ENCODE data around the gene FNDC10. TPM values are rescaled to one million over a fixed set of nuclear protein-coding genes. Genes with fewer than 3 reads are reported as not detected.

FNDC10 gene
- total RNA-seq, 1 experiment from 2014 or later: 8.4 TPM

DNA sequence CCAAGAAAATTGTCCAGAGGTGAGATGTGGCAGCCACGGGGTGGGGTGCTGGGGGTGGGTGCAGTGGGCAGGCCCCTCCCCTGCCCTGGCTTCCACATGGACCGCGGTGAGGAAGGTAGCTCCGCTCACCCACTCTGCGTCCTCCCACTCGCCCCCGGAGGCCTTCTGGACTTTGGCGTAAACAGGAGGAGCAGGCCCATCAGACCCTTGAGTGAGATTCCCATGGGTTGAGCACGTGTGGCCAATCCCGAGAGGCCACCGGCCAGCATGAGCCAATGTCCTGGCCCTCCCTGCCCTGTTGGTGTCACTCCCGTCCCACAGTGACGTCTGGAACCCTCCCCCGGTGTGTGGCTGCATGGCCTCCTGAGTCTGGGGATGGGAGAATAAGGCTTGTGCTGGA is 51.3 kb downstream of the FNDC10 start:
- TF ChIP-seq CBX3 (IDR thresholded peaks at IDR 0.05; ENCODE audit: low read depth) (no peak), ZFX (IDR thresholded peaks at IDR 0.05) (no peak), POLR2AphosphoS5 (IDR thresholded peaks at IDR 0.05; ENCODE audit: low read depth, low read length) (no peak), FOSL1 (IDR thresholded peaks at IDR 0.05; ENCODE audit: low read depth) (no peak), EZH2 (IDR thresholded peaks at IDR 0.05) (no peak)
- TF ChIP-seq, protein P1, sequence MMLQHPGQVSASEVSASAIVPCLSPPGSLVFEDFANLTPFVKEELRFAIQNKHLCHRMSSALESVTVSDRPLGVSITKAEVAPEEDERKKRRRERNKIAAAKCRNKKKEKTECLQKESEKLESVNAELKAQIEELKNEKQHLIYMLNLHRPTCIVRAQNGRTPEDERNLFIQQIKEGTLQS (IDR thresholded peaks at IDR 0.05): no peak
- TF ChIP-seq, protein P2, sequence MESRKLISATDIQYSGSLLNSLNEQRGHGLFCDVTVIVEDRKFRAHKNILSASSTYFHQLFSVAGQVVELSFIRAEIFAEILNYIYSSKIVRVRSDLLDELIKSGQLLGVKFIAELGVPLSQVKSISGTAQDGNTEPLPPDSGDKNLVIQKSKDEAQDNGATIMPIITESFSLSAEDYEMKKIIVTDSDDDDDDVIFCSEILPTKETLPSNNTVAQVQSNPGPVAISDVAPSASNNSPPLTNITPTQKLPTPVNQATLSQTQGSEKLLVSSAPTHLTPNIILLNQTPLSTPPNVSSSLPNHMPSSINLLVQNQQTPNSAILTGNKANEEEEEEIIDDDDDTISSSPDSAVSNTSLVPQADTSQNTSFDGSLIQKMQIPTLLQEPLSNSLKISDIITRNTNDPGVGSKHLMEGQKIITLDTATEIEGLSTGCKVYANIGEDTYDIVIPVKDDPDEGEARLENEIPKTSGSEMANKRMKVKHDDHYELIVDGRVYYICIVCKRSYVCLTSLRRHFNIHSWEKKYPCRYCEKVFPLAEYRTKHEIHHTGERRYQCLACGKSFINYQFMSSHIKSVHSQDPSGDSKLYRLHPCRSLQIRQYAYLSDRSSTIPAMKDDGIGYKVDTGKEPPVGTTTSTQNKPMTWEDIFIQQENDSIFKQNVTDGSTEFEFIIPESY (IDR thresholded peaks at IDR 0.05; ENCODE audit: extremely low read depth, insufficient replicate concordance, low read length): no peak
- Histone ChIP-seq H3K9ac (ENCODE audit: low read length) (no peak overlapping the region), H3K27ac (ENCODE audit: low read depth, low read length) (no peak overlapping the region), H3K9me2 (ENCODE audit: insufficient read depth) (no peaks in the 10 kb centered on the region), H3K4me2 (ENCODE audit: low read length) (no peak overlapping the region), H2AFZ (ENCODE audit: low read depth, low read length, poor library complexity, severe bottlenecking) (no peak overlapping the region), H3K79me2 (ENCODE audit: insufficient read depth, low read length) (peaks cover 30% of the 10 kb centered on the region; the same call in 1 of the 2 replicates), H3K4me1 (ENCODE audit: control insufficient read depth in 1 of 2, insufficient read depth in 2 of 2, low read length in 2 of 2) (no peaks in the 10 kb centered on the region), H3K36me3 (ENCODE audit: control insufficient read depth in 1 of 2, insufficient read depth in 2 of 2, low read length in 2 of 2) (peaks cover 0 to 2% of the 10 kb centered on the region in 2 experiments; a peak in 1 of 4 replicates), H4K20me1 (ENCODE audit: insufficient read depth) (no peaks in the 10 kb centered on the region), H3K4me3 (replicated peaks in 1 of 2; ENCODE audit: low read depth in 1 of 2, low read length in 2 of 2) (no peak overlapping the region), H3K9me3 (ENCODE audit: control insufficient read depth in 1 of 2, insufficient read depth in 1 of 2, low read depth in 1 of 2, low read length in 2 of 2) (no peaks in the 10 kb centered on the region), H3K27me3 (ENCODE audit: insufficient read depth, low read length) (no peaks in the 10 kb centered on the region)
- ATAC-seq (no peak), DNase-seq (ENCODE audit: low read depth, low spot score) (no peak)
- ChIA-PET RAD21 (ENCODE audit: low non-redundant PET in 1 of 2, low total read pairs in 2 of 2, uncharacterized antibody in 2 of 2, unreplicated experiment in 2 of 2) (no interaction called here), CTCF (no interaction called here), POLR2A (interaction anchor here (0.7 kb wide), 1 partner anchor 11 kb away, joined by 5 read pairs; no protein-coding TSS in a partner anchor)
- BruUV-seq (replicated peaks): no TSS peak
- intact Hi-C loops (cut with micrococcal nuclease): no loop called here

Other genes with a start within 250 kb of the FNDC10 start
- 0.74 TPM for gene MXRA8, start 241.6 kb downstream of the FNDC10 start, total RNA-seq (2021; ENCODE audit: unreplicated experiment)
- gene AURKAIP1, start 224.9 kb downstream of the FNDC10 start, total RNA-seq (2021; ENCODE audit: unreplicated experiment): 200 TPM
- gene CCNL2, start 200.8 kb downstream of the FNDC10 start, total RNA-seq (2021; ENCODE audit: unreplicated experiment): 173 TPM
- 131 TPM for gene MRPL20, start 192.8 kb downstream of the FNDC10 start, total RNA-seq (2021; ENCODE audit: unreplicated experiment)
- gene ANKRD65, start 178.9 kb downstream of the FNDC10 start, total RNA-seq (2021; ENCODE audit: unreplicated experiment): not detected
- gene VWA1, start 164.4 kb downstream of the FNDC10 start, total RNA-seq (2021; ENCODE audit: unreplicated experiment): 50.6 TPM
- gene ATAD3C, start 150.4 kb downstream of the FNDC10 start, total RNA-seq (2021; ENCODE audit: unreplicated experiment): 0.61 TPM
- 62.9 TPM for gene ATAD3B, start 128.4 kb downstream of the FNDC10 start, total RNA-seq (2021; ENCODE audit: unreplicated experiment)
- 92.3 TPM for gene ATAD3A, start 88.0 kb downstream of the FNDC10 start, total RNA-seq (2021; ENCODE audit: unreplicated experiment)
- 2.3 TPM for gene TMEM240, start 59.5 kb downstream of the FNDC10 start, total RNA-seq (2021; ENCODE audit: unreplicated experiment)
- gene SSU72, start 25.3 kb downstream of the FNDC10 start, total RNA-seq (2021; ENCODE audit: unreplicated experiment): 134 TPM
- gene MIB2, start 15.4 kb upstream of the FNDC10 start, total RNA-seq (2021; ENCODE audit: unreplicated experiment): 194 TPM
- 8.7 TPM for gene MMP23B, start 32.0 kb upstream of the FNDC10 start, total RNA-seq (2021; ENCODE audit: unreplicated experiment)
- gene CDK11B, start 58.9 kb upstream of the FNDC10 start, total RNA-seq (2021; ENCODE audit: unreplicated experiment): 31.5 TPM
- 30.3 TPM for gene SLC35E2B, start 92.7 kb upstream of the FNDC10 start, total RNA-seq (2021; ENCODE audit: unreplicated experiment)
- 61.0 TPM for gene CDK11A, start 124.2 kb upstream of the FNDC10 start, total RNA-seq (2021; ENCODE audit: unreplicated experiment)
- 93.4 TPM for gene NADK, start 178.3 kb upstream of the FNDC10 start, total RNA-seq (2021; ENCODE audit: unreplicated experiment)

All from HCT116 (cell line).